Measurements from ENCODE around the gene GCSAML. TPM values are rescaled to one million over a fixed set of nuclear protein-coding genes. Genes with fewer than 3 reads are reported as not detected.

Gene GCSAML
- total and polyA plus RNA-seq, 9 of the 15 experiments (the other 6 are each of a cell fraction or from before 2014, with no cell fraction given): 0.01 TPM; not detected in 8

- TF ChIP-seq MBD1 (CRISPR knock-in tag; IDR thresholded peaks at IDR 0.05) (no peak), ILK (tag; IDR thresholded peaks at IDR 0.05; ENCODE audit: borderline replicate concordance, low read depth) (no peak), MEF2A (IDR thresholded peaks at IDR 0.05; ENCODE audit: control insufficient read depth, low read depth, low read length) (no peak), CTBP1 (IDR thresholded peaks at IDR 0.05; ENCODE audit: borderline replicate concordance) (no peak), KLF1 (tag; IDR thresholded peaks at IDR 0.05) (0 out of 2 replicates have a peak, but pooled peaks have one; percentile 28), RBFOX2 (IDR thresholded peaks at IDR 0.05; ENCODE audit: low read depth, low read length) (peak; percentile 53)
- TF ChIP-seq, protein P1, sequence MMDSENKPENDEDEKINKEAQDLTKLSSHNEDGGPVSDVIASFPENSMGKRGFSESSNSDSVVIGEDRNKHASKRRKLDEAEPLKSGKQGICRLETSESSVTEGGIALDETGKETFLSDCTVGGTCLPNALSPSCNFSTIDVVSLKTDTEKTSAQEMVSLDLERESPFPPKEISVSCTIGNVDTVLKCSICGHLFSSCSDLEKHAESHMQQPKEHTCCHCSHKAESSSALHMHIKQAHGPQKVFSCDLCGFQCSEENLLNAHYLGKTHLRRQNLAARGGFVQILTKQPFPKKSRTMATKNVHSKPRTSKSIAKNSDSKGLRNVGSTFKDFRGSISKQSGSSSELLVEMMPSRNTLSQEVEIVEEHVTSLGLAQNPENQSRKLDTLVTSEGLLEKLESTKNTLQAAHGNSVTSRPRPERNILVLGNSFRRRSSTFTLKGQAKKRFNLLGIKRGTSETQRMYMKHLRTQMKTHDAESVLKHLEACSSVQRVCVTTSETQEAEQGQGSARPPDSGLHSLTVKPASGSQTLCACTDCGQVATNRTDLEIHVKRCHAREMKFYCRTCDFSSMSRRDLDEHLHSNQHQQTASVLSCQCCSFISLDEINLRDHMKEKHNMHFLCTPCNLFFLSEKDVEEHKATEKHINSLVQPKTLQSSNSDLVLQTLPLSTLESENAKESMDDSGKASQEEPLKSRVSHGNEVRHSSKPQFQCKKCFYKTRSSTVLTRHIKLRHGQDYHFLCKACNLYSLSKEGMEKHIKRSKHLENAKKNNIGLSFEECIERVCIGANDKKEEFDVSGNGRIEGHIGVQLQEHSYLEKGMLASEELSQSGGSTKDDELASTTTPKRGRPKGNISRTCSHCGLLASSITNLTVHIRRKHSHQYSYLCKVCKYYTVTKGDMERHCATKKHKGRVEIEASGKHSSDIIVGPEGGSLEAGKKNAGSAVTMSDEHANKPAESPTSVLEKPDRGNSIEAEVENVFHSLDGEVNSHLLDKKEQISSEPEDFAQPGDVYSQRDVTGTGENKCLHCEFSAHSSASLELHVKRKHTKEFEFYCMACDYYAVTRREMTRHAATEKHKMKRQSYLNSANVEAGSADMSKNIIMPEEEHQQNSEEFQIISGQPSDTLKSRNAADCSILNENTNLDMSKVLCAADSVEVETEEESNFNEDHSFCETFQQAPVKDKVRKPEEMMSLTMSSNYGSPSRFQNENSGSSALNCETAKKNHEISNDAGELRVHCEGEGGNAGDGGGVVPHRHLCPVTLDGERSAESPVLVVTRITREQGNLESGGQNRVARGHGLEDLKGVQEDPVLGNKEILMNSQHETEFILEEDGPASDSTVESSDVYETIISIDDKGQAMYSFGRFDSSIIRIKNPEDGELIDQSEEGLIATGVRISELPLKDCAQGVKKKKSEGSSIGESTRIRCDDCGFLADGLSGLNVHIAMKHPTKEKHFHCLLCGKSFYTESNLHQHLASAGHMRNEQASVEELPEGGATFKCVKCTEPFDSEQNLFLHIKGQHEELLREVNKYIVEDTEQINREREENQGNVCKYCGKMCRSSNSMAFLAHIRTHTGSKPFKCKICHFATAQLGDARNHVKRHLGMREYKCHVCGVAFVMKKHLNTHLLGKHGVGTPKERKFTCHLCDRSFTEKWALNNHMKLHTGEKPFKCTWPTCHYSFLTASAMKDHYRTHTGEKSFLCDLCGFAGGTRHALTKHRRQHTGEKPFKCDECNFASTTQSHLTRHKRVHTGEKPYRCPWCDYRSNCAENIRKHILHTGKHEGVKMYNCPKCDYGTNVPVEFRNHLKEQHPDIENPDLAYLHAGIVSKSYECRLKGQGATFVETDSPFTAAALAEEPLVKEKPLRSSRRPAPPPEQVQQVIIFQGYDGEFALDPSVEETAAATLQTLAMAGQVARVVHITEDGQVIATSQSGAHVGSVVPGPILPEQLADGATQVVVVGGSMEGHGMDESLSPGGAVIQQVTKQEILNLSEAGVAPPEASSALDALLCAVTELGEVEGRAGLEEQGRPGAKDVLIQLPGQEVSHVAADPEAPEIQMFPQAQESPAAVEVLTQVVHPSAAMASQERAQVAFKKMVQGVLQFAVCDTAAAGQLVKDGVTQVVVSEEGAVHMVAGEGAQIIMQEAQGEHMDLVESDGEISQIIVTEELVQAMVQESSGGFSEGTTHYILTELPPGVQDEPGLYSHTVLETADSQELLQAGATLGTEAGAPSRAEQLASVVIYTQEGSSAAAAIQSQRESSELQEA (IDR thresholded peaks at IDR 0.05; ENCODE audit: low read depth): no peak
- TF ChIP-seq, protein P2, sequence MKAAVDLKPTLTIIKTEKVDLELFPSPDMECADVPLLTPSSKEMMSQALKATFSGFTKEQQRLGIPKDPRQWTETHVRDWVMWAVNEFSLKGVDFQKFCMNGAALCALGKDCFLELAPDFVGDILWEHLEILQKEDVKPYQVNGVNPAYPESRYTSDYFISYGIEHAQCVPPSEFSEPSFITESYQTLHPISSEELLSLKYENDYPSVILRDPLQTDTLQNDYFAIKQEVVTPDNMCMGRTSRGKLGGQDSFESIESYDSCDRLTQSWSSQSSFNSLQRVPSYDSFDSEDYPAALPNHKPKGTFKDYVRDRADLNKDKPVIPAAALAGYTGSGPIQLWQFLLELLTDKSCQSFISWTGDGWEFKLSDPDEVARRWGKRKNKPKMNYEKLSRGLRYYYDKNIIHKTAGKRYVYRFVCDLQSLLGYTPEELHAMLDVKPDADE (conservative IDR thresholded peaks at IDR 0.05; ENCODE audit: control insufficient read depth, low read depth, low read length): no peak
- TF ChIP-seq, protein P3, sequence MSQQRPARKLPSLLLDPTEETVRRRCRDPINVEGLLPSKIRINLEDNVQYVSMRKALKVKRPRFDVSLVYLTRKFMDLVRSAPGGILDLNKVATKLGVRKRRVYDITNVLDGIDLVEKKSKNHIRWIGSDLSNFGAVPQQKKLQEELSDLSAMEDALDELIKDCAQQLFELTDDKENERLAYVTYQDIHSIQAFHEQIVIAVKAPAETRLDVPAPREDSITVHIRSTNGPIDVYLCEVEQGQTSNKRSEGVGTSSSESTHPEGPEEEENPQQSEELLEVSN (IDR thresholded peaks at IDR 0.05; ENCODE audit: borderline replicate concordance in 1 of 2, extremely low read depth in 1 of 2, insufficient read depth in 1 of 2, insufficient read length in 1 of 2, low read depth in 1 of 2, low read length in 1 of 2, poor library complexity in 1 of 2, severe bottlenecking in 1 of 2): peak in 1 of 2 experiments; percentile 16
- TF ChIP-seq, protein P4, sequence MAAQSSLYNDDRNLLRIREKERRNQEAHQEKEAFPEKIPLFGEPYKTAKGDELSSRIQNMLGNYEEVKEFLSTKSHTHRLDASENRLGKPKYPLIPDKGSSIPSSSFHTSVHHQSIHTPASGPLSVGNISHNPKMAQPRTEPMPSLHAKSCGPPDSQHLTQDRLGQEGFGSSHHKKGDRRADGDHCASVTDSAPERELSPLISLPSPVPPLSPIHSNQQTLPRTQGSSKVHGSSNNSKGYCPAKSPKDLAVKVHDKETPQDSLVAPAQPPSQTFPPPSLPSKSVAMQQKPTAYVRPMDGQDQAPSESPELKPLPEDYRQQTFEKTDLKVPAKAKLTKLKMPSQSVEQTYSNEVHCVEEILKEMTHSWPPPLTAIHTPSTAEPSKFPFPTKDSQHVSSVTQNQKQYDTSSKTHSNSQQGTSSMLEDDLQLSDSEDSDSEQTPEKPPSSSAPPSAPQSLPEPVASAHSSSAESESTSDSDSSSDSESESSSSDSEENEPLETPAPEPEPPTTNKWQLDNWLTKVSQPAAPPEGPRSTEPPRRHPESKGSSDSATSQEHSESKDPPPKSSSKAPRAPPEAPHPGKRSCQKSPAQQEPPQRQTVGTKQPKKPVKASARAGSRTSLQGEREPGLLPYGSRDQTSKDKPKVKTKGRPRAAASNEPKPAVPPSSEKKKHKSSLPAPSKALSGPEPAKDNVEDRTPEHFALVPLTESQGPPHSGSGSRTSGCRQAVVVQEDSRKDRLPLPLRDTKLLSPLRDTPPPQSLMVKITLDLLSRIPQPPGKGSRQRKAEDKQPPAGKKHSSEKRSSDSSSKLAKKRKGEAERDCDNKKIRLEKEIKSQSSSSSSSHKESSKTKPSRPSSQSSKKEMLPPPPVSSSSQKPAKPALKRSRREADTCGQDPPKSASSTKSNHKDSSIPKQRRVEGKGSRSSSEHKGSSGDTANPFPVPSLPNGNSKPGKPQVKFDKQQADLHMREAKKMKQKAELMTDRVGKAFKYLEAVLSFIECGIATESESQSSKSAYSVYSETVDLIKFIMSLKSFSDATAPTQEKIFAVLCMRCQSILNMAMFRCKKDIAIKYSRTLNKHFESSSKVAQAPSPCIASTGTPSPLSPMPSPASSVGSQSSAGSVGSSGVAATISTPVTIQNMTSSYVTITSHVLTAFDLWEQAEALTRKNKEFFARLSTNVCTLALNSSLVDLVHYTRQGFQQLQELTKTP (IDR thresholded peaks at IDR 0.05; ENCODE audit: low read depth in 1 of 2, partially characterized antibody in 2 of 2): no peak
These were observed 18.1 kb upstream of the GCSAML start (continued) for GRCh38 chr1:247530785-247531184.
